ENCODE data around the gene CCDC73.
"Not testable (repeated sequence)": the region's sequence is repeated elsewhere in the genome, so short reads cannot be mapped to it uniquely, and the experiment has no call there.

CCDC73 gene

GRCh38 chr11:32794439-32794838 is at the start of gene CCDC73:
CCDC73 (minus strand) TSS chr11:32794662; CDS start chr11:32760243, 34,419 bp downstream.
- in situ Hi-C loops (cut with MboI; ENCODE audit: low sequenced_read_pairs): loop anchor here (25.0 kb wide), 1 partner anchor 407 kb away; no protein-coding TSS in a partner anchor

- in situ Hi-C loops (cut with MboI; ENCODE audit: low sequenced_read_pairs): no loop called here
These were observed 49.1 kb upstream of the CCDC73 start for GRCh38 chr11:32843544-32843943.

- in situ Hi-C loops (cut with MboI; ENCODE audit: low sequenced_read_pairs): no loop called here
These were observed 46.1 kb upstream of the CCDC73 start for GRCh38 chr11:32840587-32840986.

GRCh38 chr11:32839308-32839707 is 44.8 kb upstream of the CCDC73 start:
- in situ Hi-C loops (cut with MboI; ENCODE audit: low sequenced_read_pairs): no loop called here

- in situ Hi-C loops (cut with MboI; ENCODE audit: low sequenced_read_pairs): no loop called here
These were observed 44.2 kb upstream of the CCDC73 start for GRCh38 chr11:32838505-32839274.

GRCh38 chr11:32836946-32837345 is 42.5 kb upstream of the CCDC73 start:
- in situ Hi-C loops (cut with MboI; ENCODE audit: low sequenced_read_pairs): no loop called here

- in situ Hi-C loops (cut with MboI; ENCODE audit: low sequenced_read_pairs): no loop called here
These were observed 39.5 kb upstream of the CCDC73 start for GRCh38 chr11:32833921-32834320.

- in situ Hi-C loops (cut with MboI; ENCODE audit: low sequenced_read_pairs): no loop called here
These were observed 36.8 kb upstream of the CCDC73 start for GRCh38 chr11:32831221-32831620.

- in situ Hi-C loops (cut with MboI; ENCODE audit: low sequenced_read_pairs): no loop called here
These were observed 36.3 kb upstream of the CCDC73 start for GRCh38 chr11:32830796-32831195.

- in situ Hi-C loops (cut with MboI; ENCODE audit: low sequenced_read_pairs): no loop called here
These were observed 35.9 kb upstream of the CCDC73 start for GRCh38 chr11:32830413-32830738.

GRCh38 chr11:32829680-32830412 is 35.4 kb upstream of the CCDC73 start, which contains the start of gene PRRG4:
PRRG4 (plus strand) TSS chr11:32829927; CDS start chr11:32830530, 603 bp downstream.
- in situ Hi-C loops (cut with MboI; ENCODE audit: low sequenced_read_pairs): no loop called here

GRCh38 chr11:32829157-32829679 is 34.8 kb upstream of the CCDC73 start:
- in situ Hi-C loops (cut with MboI; ENCODE audit: low sequenced_read_pairs): no loop called here

- in situ Hi-C loops (cut with MboI; ENCODE audit: low sequenced_read_pairs): no loop called here
These were observed 32.8 kb upstream of the CCDC73 start for GRCh38 chr11:32827276-32827675.

- in situ Hi-C loops (cut with MboI; ENCODE audit: low sequenced_read_pairs): no loop called here
These were observed 31.7 kb upstream of the CCDC73 start for GRCh38 chr11:32826113-32826512.

- in situ Hi-C loops (cut with MboI; ENCODE audit: low sequenced_read_pairs): not testable (repeated sequence)
These were observed 29.2 kb upstream of the CCDC73 start for GRCh38 chr11:32823617-32824016.

GRCh38 chr11:32821917-32822560 is 27.6 kb upstream of the CCDC73 start:
- in situ Hi-C loops (cut with MboI; ENCODE audit: low sequenced_read_pairs): no loop called here

GRCh38 chr11:32821517-32821916 is 27.1 kb upstream of the CCDC73 start:
- in situ Hi-C loops (cut with MboI; ENCODE audit: low sequenced_read_pairs): no loop called here

GRCh38 chr11:32820497-32820896 is 26.0 kb upstream of the CCDC73 start:
- in situ Hi-C loops (cut with MboI; ENCODE audit: low sequenced_read_pairs): no loop called here

- in situ Hi-C loops (cut with MboI; ENCODE audit: low sequenced_read_pairs): no loop called here
These were observed 24.7 kb upstream of the CCDC73 start for GRCh38 chr11:32819187-32819586.

- in situ Hi-C loops (cut with MboI; ENCODE audit: low sequenced_read_pairs): no loop called here
These were observed 23.4 kb upstream of the CCDC73 start for GRCh38 chr11:32817852-32818183.

GRCh38 chr11:32817181-32817851 is 22.9 kb upstream of the CCDC73 start:
- in situ Hi-C loops (cut with MboI; ENCODE audit: low sequenced_read_pairs): no loop called here

Data from HL-60/S4 treated with phorbol 12-myristate 13-acetate at 8.2 ng/mL for 4 days and 3 days (cell line).